NCI-H2196 treated with DMSO at 0.1 percent for 48 hours (cell line): ENCODE measurements around the gene PERM1.
"Not testable (repeated sequence)": the region's sequence is repeated elsewhere in the genome, so short reads cannot be mapped to it uniquely, and the experiment has no call there.

ENCODE experiments used
- DNase-seq: peaks from one replicate; lab custom pipeline; 2025; ENCODE audit not compliant: unreplicated experiment; lab: John Stamatoyannopoulos, UW

PERM1 gene

GRCh38 chr1:950881-951280 lies 31.0 kb downstream of the PERM1 start:
- DNase-seq, result no peak

DNA sequence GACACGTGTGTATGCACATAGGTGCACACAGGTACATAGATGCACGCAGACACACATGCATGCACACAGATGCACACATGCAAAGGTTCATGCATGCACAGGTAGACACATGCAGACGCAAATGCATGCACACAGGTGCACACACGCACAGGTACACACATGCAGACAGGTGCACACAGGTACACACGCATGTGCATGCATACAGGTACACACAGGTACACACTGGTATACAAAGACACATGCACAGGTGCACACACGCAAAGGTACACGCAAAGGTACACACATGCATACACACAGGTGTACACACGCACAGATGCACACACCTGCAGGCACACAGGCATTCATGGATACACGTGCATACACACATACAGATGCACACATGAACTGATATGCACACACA lies 31.6 kb downstream of the PERM1 start:
- no peak for DNase-seq

- DNase-seq, result no peak
Measured at GRCh38 chr1:947958-948357, 33.9 kb downstream of the PERM1 start.

DNA sequence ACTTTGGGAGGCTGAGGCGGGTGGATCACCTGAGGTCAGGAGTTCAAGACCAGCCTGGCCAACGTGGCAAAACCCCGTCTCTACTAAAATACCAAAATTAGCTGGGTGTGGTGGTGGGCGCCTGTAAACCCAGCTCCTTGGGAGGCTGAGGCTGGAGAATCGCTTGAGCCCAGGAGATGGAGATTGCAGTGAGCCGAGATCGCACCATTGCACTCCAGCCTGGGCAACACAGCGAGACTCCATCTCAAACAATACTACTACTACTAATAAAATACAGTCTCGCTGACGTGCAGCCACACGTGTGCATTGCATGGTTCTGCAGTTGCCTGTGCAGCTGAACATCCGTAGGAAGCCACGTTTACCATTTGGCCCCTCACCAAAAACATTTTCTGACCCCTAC lies 35.1 kb downstream of the PERM1 start:
- DNase-seq, result not testable (repeated sequence)

- no peak for DNase-seq
Measured at GRCh38 chr1:945688-946556, 36.0 kb downstream of the PERM1 start.

DNA sequence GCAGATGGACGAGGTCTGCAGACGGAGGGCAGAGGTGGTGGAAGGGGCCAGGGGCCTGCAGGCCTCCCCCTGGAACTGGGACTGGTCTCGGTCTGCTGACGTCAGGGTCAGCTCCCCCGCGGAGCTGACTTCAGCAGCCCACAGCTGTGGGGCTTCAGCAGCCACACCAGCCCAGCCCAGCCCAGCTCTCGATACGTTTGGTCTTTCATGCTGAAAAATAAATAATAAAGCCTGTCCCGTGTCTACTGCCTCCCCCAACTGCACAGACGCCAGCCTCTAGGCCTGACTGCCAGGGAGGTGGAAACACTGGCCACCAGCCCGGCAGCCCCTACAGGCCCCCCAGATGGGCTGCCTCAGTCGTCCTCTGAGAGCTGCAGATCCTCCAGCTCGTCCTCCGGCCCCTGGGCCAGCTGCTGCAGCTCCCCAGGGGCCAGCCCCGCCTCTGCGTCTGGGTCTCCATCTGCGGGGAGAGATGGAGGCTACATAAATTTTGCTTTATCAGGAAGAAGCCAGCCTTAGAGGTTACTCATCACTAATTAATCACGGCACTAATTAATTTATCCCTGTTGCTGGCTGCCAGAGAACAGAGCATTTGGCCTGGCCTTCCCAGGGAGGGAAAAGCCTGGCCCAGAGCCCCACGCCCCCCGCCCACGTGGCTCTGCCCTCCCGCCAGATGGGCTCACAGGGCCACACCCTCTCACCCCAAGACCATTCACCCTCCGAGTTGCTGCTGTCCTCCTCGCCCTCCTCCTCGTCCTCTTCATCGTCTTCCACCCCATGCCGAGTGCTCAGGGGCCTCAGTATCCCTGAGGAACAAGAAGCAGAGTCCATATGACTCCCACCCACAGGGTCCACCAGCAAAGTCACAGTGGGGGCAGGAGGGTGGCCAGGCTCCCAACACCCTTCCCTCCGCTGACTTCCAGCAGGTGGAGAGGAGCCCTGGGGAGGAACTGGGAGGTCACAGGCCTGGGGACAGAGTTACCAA lies 37.3 kb downstream of the PERM1 start:
- no peak for DNase-seq

GRCh38 chr1:943545-944340 lies 38.1 kb downstream of the PERM1 start:
- no peak for DNase-seq

- no peak for DNase-seq
Measured at GRCh38 chr1:942864-943533, 38.9 kb downstream of the PERM1 start.

DNA sequence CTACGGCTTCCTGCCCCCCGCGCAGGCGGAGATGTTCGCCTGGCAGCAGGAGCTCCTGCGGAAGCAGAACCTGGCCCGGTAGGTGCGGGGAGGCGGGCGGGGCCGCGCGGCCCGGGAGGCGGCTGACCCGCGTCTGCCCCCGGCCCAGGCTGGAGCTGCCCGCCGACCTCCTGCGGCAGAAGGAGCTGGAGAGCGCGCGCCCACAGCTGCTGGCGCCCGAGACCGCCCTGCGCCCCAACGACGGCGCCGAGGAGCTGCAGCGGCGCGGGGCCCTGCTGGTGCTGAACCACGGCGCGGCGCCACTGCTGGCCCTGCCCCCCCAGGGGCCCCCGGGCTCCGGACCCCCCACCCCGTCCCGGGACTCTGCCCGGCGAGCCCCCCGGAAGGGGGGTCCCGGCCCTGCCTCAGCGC lies 39.5 kb downstream of the PERM1 start:
- DNase-seq, result no peak

DNA sequence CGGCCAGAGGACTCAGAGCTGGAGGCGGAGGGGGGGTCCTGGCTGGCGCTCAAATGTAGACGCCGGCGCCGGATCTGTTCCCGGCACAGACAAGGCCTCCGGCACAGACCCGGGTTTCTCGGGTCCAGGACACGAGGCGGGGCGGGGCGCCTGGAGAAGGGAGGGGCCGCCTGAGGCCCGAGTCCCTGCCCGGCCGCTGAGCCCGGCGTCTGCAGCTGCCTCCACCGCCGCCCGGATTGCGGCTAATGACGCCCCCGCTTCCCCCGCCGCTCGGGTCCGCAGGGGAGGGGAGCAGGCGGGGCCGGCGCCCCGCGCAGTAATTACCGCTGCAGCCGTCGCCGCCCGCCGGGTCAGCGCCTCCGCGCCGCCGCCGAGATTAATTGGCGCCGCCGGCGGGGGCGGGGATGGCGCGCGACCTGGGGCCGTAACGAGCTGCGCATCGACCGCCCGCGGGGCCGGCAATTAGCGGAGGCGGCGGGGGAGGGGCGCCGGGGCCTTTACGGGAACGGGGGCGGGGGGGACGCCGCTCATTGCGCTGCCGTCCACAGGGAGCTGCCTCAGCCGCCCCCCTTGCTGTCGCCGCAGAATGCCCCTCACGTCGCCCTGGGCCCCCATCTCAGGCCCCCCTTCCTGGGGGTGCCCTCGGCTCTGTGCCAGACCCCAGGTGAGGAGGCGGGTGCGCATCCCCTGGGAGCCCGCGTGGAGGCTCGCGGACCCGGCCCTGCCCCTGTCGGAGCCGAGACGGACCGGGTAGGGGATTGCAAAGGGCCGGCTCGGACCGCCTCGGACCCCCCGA lies 40.1 kb downstream of the PERM1 start:
- DNase-seq, result peak; percentile 81

GRCh38 chr1:941015-941587 lies 40.8 kb downstream of the PERM1 start:
- no peak for DNase-seq

DNA sequence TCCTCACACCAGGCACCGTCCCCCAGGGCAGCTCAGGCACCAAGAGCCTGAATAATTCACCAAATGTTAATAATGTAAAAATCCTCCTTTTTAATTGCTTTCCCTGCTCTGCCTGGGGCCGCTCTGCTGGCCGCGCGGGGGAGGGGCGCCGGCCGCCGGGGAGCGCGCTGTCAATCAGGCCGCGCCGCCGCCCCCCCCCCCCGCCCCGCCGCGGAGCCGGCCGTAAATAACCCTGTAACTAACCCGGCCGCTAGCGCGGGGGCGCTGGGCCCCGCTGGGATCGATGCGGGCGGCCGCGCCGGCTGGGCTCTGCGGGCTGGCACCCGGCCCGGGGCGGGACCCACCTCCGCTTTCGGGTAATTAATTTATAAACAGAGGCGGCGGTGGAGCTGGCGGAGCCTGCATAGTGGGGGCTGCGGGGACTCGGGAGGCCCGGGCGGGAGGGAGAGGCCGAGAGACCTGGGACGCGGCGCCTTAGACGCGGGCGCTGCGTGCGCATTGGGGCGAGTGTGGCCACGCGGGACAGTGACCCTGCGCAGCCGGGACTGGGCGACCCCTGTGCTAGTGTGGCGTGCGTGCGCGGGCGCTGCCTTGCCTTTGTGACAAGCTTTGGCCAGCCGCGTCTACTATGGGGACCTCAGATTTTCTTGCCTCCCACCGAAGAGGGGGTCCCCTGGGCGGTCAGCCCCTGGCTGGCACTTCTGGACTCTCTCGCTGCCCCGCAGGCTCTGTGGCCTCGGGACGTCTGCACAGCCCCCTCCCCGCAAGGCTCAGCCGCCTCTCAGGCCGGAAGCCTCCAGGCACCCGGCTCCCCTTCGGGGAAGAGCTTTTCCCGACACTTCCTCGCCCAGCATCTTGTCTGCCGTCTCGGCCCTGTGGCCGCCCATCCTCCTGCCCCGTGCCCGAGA lies 41.5 kb downstream of the PERM1 start:
- peak; percentile 39 for DNase-seq

DNA sequence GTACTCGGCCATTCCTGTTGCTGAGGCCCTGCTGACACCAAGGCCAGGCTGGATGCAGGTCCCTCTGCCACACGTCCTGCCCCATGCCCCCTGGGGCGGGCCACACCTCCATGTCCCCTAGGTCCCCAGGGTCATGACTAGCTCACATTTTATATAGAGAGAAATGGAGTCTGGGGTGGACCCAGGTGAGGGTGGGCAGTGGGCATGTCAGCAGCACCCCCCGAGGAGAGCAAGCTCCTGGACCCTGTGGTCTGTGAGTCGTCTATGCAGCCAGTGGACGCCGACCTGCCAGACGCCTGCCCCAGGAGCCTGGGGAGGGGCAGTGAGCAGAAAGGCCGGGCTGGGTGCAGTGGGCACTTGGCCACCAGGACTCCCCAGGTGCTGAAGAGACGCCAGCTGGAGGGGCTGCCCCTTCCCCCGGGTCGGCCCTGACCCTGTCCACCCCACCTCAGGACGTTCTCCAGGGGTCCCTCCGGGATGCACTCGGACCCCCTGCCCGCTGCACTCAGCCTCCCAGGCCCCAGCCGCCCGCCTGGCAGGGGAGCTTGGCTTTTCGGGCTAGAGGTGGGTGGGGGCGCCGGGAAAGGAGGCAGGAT lies 42.3 kb downstream of the PERM1 start:
- no peak for DNase-seq

DNA sequence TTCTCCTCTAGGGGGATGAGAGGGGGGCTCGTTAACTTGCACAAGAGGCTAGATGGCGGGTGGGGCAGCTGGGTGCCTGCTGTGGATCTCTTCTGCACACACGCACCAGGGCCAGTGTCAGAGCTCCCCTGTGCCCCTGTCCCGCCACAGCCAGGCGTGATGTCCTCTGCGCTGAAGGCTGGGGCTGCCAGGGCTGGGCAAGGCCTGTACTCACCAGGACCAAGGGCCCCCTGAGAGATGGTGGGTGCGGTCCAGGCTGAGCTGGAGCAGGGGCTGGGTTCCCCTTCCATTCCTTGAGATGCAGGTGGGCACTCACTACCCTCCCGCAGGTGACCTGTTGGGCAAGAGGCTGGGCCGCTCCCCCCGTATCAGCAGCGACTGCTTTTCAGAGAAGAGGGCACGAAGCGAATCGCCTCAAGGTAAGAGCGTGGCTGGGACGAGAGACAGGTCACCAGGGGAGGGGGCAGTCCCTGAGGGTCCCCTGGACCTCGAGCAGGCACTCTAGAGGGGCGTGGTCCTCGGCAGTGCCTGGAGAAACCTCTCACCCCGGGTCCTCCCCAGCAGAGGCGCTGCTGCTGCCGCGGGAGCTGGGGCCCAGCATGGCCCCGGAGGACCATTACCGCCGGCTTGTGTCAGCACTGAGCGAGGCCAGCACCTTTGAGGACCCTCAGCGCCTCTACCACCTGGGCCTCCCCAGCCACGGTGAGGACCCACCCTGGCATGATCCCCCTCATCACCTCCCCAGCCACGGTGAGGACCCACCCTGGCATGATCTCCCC lies 43.0 kb downstream of the PERM1 start:
- no peak for DNase-seq

DNA sequence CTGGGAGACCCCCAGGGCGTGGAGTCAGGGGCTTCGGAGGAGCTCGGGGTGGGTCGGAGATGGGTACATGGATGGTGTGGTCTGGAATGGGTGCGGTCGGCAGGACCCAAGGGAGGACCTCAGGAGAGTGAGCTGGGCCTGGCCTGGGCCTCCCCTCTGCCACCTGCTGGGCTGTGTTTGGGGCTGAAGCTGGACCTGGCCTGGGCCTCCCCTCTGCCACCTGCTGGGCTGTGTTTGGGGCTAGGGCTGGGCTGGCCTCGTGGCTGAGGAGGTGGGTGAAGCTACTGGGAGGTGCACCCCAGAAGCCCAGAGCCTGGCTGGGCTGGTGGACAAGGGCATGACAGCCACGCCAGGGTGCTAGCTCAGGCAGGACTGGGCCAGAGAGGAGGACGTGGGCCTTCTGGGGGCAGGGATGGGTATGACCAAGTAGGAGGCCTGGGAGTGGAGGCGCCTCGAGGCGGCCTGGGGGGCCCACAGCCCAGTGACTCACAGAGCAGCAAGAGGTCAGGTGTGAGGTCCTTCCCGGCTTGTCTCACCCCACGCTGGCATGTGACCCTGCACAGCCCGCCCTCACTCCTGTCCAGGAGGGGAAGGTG lies 43.7 kb downstream of the PERM1 start:
- DNase-seq, result no peak

- no peak for DNase-seq
Measured at GRCh38 chr1:937521-937920, 44.4 kb downstream of the PERM1 start.
